Stimulated activated CD4-positive, alpha-beta T cell treated with anti-CD3 and anti-CD28 coated beads, Interleukin-15, amount 100 ng/mL, for 1 hour (primary cell): ENCODE results near the gene SLC17A5.
"Not testable (repeated sequence)": the region's sequence is repeated elsewhere in the genome, so short reads cannot be mapped to it uniquely, and the experiment has no call there.

ENCODE experiments used
- DNase-seq, 2 donors: peaks; one replicate each; pipeline ENCODE4 v3.0.0-alpha.2; 2020; ENCODE audit warnings: low read depth in 1 of 2, low spot score in 1 of 2

Gene SLC17A5

DNA sequence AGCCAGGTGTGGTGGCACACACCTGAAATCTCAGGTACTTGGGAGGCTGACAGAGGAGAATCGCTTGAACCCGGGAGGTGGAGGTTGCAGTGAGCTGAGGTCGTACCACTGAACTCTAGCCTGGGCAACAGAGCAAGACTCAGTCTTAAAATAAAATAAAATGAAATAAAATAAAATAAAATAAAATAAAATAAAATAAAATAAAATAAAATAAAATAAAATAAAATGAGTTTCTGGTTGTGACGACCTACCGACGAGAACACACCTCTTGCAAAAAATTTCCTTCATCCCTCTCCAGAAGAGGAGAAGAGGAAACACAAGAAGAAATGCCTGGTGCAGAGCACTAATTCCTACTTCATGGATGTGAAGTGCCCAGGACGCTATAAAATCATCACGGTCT, 35.7 kb downstream of the SLC17A5 start:
- not testable (repeated sequence) for DNase-seq

GRCh38 chr6:73614802-73615201, 39.0 kb downstream of the SLC17A5 start:
- no peak for DNase-seq

DNA sequence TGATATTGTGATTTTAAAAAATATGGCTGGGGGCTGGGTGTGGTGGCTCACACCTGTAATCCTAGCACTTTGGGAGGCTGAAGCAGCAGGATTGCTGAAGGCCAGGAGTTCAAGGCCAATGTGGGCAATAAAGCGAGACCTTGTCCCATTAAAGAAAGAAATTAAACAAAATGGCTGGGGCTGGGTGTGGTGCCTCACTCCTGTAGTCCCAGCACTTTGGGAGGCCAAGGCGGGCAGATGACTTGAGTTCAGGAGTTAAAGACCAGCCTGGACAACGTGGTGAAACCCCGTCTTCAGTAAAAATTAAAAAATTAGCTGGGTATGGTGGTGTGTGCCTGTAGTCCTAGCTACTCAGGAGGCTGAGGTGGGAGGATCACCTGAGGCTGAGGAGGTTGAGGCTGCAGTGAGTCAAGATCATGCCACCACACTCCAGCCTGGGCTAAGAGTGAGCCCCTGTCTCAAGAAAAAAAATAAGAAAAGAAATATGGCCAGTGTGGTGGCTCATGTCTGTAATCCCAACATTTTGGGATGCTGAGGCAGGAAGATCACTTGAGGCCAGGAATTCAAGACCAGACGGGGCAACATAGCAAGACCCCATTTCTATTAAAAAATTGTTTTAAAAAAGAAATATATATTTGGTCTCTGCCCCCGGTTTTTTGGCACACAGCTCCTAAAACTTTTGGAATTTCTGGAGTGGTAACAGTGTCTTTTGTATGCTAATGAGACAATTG, 39.8 kb downstream of the SLC17A5 start:
- no peak for DNase-seq

DNA sequence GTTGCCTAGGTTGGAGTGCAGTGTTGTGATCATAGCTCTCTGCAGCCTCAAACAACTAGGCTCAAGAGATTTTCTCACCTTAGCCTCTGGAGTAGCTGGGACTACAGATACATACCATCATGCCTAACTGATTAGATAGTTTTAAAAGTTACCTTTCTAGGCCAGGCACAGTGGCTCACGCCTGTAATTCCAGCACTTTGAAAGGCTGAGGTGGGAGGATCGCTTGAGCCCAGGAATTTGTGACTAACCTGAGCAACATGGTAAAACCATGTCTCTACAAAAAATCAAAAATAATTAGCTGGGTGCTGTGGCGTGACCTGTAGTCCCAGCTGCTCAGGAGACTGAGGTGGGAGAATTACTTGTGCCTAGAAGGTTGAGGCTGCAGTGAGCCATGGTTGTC, 41.2 kb downstream of the SLC17A5 start:
- DNase-seq: no peak

- DNase-seq: no peak
Measured at GRCh38 chr6:73610444-73611275, 43.1 kb downstream of the SLC17A5 start.

- DNase-seq: no peak
Measured at GRCh38 chr6:73608761-73609160, 45.0 kb downstream of the SLC17A5 start.

DNA sequence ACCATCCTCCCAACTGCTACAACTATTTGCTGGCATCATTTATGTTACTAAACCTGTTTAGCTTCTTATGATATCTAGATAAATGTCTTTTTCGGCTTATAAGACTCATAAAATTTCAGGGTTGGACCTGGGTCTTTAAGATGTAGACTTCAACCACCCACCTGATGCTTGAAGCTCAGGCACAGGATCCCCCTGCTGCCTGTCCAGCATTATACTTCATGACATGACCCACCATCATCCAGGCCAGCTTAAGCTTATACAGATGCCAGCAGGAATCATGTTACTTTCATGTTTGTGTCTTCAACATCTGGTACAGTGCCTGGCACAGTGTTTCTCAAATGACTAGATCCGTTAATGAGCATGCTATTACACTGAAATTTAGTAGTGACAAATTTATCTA, 47.4 kb downstream of the SLC17A5 start:
- DNase-seq: no peak

- no peak for DNase-seq
Measured at GRCh38 chr6:73604461-73604860, 49.3 kb downstream of the SLC17A5 start.

GRCh38 chr6:73604020-73604419, 49.8 kb downstream of the SLC17A5 start:
- no peak for DNase-seq

- DNase-seq: no peak
Measured at GRCh38 chr6:73586416-73586974, 67.3 kb downstream of the SLC17A5 start.

- DNase-seq: no peak
Measured at GRCh38 chr6:73585566-73586415, 68.0 kb downstream of the SLC17A5 start.

DNA sequence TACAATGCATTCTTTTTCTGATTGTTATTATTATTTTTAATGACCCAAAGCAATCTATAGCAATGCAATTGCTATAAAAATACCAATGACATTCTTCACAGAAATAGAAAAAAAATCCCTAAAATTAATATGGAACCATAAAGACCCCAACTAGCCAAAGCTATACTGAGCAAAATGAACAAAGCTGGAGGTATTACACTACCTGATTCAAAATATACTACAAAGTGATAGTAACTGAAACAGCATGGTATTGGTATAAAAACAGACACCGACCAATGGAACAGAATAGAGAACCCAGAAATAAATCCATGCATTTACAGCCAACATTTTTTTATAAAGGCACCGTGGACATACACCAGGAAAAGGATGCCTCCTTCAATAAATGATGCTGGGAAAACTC, 72.5 kb downstream of the SLC17A5 start:
- DNase-seq: no peak

DNA sequence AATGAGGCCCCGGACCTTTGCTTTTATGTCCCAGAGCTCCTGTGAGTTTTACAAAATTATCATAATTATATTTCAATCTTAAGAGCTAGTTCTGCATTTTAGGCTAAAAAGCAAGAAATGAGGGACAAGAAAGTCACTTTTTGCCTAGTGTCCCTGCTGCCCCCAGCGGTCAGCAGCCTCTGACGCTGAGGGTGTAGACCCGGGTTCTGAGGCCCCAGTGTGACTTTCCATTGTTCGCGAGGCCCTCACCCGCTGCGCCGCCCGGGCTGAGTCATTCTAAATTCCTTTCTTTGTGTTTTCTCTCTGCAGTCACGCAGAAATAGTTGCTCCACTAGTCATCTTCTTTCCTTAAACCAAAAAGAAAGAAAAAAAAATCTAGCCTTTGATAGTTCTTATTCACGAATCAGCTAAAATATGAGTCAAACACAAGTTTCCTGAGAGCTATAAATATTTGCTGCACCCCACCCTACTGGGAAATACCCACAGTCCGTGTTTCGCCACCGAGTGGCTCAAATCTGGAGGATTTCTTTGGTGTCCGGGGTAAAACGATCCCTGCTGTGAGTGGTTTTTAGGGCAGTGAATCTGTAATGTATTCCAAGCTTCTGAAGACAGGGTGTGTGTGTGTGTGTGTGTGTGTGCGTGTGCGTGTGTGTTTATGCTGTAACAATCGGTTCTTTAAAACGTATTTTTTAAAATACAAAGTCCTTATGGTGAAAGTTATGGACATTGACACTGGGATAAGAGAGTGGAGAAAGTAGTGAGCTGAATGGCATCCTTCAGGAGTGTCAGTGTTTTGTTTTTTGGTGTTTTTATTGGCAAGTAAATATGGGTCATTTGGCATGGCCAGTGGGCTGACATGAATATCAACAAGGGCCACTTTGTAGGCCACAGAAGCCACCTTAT, 73.3 kb downstream of the SLC17A5 start:
- DNase-seq: peak; percentile 52 to 67

DNA sequence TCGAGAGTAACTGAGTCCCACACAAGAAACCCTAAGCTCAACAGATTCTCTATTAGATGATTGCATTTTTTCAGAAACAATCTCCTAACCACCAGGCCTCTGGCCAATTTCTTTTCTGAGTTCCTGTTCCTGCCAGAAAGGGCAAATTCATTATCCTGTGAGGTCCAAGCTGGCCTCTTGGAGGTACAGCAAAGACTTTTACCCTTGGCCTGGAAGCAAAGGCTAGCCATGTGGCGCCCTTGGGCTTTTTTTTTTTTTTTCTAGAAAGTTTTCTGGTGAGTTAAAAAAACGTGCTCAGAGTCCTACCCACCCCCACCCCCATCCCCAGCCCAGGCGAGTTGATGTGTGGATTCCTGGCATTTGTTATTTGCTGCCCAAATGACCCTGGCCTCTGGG, 73.9 kb downstream of the SLC17A5 start:
- no peak for DNase-seq

- no peak for DNase-seq
Measured at GRCh38 chr6:73579389-73579788, 74.4 kb downstream of the SLC17A5 start.

- DNase-seq: no peak
Measured at GRCh38 chr6:73577676-73578075, 76.1 kb downstream of the SLC17A5 start.

- DNase-seq: not testable (repeated sequence)
Measured at GRCh38 chr6:73572531-73572930, 81.3 kb downstream of the SLC17A5 start.

DNA sequence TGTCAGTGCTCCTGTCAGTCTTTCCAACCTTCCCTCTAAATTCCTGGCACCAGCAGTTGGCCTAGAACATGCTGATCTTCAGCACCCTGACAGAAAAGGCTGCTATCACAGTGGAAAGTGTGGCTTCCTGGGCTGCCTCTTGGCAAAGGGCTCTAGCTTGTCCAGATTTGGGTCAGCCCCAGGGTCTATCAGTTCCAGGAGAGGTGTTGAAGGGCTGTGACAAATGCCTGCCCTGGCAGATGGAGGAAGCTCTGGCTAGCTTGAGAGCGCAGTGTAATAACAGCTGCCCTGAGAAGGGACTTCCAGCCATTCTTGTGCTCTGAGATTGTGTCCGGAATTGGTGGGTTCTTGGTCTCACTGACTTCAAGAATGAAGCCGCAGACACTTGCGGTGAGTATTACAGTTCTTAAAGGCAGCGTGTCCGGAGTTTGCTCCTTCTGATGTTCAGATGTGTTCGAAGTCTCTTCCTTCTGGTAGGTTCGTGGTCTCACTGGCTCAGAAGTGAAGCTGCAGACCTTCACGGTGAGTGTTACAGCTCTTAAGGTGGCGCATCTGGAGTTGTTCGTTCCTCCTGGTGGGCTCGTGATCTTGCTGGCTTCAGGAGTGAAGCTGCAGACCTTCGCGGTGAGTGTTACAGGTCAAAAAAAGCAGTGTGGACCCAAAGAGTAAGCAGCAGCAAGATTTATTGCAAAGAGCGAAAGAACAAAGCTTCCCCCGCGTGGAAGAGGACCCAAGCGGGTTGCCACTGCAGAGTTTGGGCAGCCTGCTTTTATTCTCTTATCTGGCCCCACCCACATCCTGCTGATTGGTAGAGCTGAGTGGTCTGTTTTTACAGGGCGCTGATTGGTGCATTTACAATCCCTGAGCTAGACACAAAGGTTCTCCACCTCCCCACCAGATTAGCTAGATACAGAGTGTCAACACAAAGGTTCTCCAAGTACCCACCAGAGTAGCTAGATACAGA, 82.3 kb downstream of the SLC17A5 start:
- not testable (repeated sequence) for DNase-seq

DNA sequence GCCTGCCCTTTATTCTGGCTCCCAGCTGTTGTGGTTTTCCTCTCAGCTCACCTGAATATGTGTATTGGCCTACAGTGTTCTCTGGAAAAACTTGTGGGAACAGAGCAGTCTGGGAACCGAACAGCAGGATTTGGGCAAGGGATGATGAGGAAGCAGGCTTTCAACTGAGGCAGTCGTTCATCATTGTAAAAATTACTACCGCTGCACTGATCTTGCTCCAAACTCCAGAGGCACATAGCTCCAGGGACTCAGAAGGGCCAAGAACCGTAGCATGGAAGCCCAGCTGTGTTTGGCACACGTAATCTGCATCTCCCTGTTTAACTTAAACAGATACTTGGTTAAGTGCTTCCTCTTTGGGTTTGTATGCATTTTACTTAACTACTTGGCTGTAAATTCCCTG, 84.7 kb downstream of the SLC17A5 start:
- no peak for DNase-seq
